Sigmoid colon (tissue), 4 donors: Measurements from ENCODE around the gene APEH.

Source experiments
- EP300 ChIP-seq, 4 donors: sonication (generic); formaldehyde crosslinking; IDR thresholded peaks; one replicate each; pipeline ENCODE4 v1.6.1; 2017; ENCODE audit warnings: antibody characterized with exemption in 4 of 4
- TF ChIP-seq, protein P1 (sequence below), 4 experiments: fragments of 450-650 bp in 3 of 4; fragments of 200-600 bp in 1 of 4; IDR thresholded peaks; one replicate each; pipeline ENCODE4 v1.5.1; 2016 to 2019; ENCODE audit warnings: antibody characterized with exemption in 4 of 4, mild to moderate bottlenecking in 3 of 4, moderate library complexity in 2 of 4

GRCh38 chr3:49644684-49645083, 29.5 kb upstream of the APEH start:
- TF ChIP-seq, protein P1, sequence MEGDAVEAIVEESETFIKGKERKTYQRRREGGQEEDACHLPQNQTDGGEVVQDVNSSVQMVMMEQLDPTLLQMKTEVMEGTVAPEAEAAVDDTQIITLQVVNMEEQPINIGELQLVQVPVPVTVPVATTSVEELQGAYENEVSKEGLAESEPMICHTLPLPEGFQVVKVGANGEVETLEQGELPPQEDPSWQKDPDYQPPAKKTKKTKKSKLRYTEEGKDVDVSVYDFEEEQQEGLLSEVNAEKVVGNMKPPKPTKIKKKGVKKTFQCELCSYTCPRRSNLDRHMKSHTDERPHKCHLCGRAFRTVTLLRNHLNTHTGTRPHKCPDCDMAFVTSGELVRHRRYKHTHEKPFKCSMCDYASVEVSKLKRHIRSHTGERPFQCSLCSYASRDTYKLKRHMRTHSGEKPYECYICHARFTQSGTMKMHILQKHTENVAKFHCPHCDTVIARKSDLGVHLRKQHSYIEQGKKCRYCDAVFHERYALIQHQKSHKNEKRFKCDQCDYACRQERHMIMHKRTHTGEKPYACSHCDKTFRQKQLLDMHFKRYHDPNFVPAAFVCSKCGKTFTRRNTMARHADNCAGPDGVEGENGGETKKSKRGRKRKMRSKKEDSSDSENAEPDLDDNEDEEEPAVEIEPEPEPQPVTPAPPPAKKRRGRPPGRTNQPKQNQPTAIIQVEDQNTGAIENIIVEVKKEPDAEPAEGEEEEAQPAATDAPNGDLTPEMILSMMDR (IDR thresholded peaks at IDR 0.05): no peak
- no peak for TF ChIP-seq EP300 (IDR thresholded peaks at IDR 0.05)
